Endothelial cell of umbilical vein (primary cell): Measurements from ENCODE around the gene COL9A3. TPM values are rescaled to one million over a fixed set of nuclear protein-coding genes. Genes with fewer than 3 reads are reported as not detected.

Experiments
- BruUV-seq: library from RNA; stranded (reverse); fragments of 400-500 nt; replicated peaks from 2 replicates; lab custom pipeline; 2021; lab: Mats Ljungman, UMichigan
- CTCF ChIA-PET: fragments of 300-600, 350-600 bp; sonication (Branson Sonifier 250); formaldehyde crosslinking; loops from one replicate; lab custom pipeline; 2021; ENCODE audit warnings: antibody characterized with exemption, inconsistent platforms; lab: Charles Lee
- POLR2A ChIA-PET: fragments of 300-600, 350-600 bp; sonication (Branson Sonifier 250); formaldehyde crosslinking; loops from one replicate; lab custom pipeline; 2021; ENCODE audit warnings: antibody characterized with exemption, inconsistent platforms; lab: Charles Lee
- DNase-seq: peaks from one replicate; pipeline ENCODE4 v3.0.0-alpha.2; 2011; ENCODE audit warnings: low read depth, low spot score
- FAIRE-seq: peaks from 2 replicates; lab custom pipeline; 2011; peaks lifted over from hg19 to GRCh38; lab: Jason Lieb, UNC
- H2AFZ ChIP-seq: 2 replicates; pipeline ENCODE4 v1.6.0; 2012; ENCODE audit warnings: low read depth, low read length, control low read depth, inconsistent platforms
- H3K27ac ChIP-seq: 2 replicates; pipeline ENCODE4 v1.5.1; 2011; ENCODE audit warnings: low read depth, mild to moderate bottlenecking, control low read depth, low read length, moderate library complexity; ENCODE audit not compliant: insufficient read depth
- H3K27me3 ChIP-seq, 2 experiments: 2 replicates each; pipeline versions ENCODE4 v1.6.0 to v1.6.1; 2011; ENCODE audit warnings: low read length in 2 of 2, mixed read lengths in 1 of 2; ENCODE audit not compliant: control insufficient read depth in 2 of 2, insufficient read depth in 2 of 2
- H3K36me3 ChIP-seq, 2 experiments: 2 replicates in 1 of 2; 3 replicates in 1 of 2; pipeline ENCODE4 v1.5.1; 2011; ENCODE audit warnings: low read length in 2 of 2, mild to moderate bottlenecking in 1 of 2, moderate library complexity in 1 of 2; ENCODE audit not compliant: control insufficient read depth in 2 of 2, insufficient read depth in 2 of 2; ENCODE audit errors: extremely low read depth in 1 of 2
- H3K4me1 ChIP-seq: 3 replicates; pipeline ENCODE4 v1.5.1; 2011; ENCODE audit warnings: mild to moderate bottlenecking, low read length; ENCODE audit not compliant: control insufficient read depth, insufficient read depth; ENCODE audit errors: extremely low read depth
- H3K4me2 ChIP-seq: 2 replicates; pipeline ENCODE4 v1.6.1; 2011; ENCODE audit warnings: low read length, control low read depth, mixed read lengths; ENCODE audit not compliant: insufficient read depth
- H3K4me3 ChIP-seq, 3 experiments: fragments of 200-600 bp in 1 of 3; sonication (generic), shearing (Covaris generic) in 1 of 3; replicated peaks in 1 of 3; 2 replicates each; pipeline ENCODE4 v1.5.1; 2011 to 2016; ENCODE audit warnings: control low read depth in 3 of 3, low read length in 3 of 3, mild to moderate bottlenecking in 2 of 3, inconsistent platforms in 1 of 3, low read depth in 1 of 3, moderate library complexity in 1 of 3; ENCODE audit not compliant: insufficient read depth in 1 of 3
- H3K79me2 ChIP-seq: 2 replicates; pipeline ENCODE4 v1.6.0; 2012; ENCODE audit warnings: low read length, inconsistent platforms; ENCODE audit not compliant: control insufficient read depth, insufficient read depth
- H3K9ac ChIP-seq: replicated peaks from 2 replicates; pipeline ENCODE3; 2011; ENCODE audit warnings: low read length, control low read depth; ENCODE audit not compliant: insufficient read depth; ENCODE audit errors: extremely low read depth
- H3K9me1 ChIP-seq: replicated peaks from 3 replicates; pipeline ENCODE4 v1.6.0; 2011; ENCODE audit warnings: mild to moderate bottlenecking, low read length; ENCODE audit not compliant: control insufficient read depth, insufficient read depth; ENCODE audit errors: extremely low read depth
- H3K9me3 ChIP-seq: replicated peaks from 2 replicates; pipeline ENCODE4 v1.5.1; 2012; ENCODE audit warnings: low read length, inconsistent platforms; ENCODE audit not compliant: control insufficient read depth, insufficient read depth
- H4K20me1 ChIP-seq: replicated peaks from 2 replicates; pipeline ENCODE3; 2011; ENCODE audit warnings: mild to moderate bottlenecking, low read length; ENCODE audit not compliant: control insufficient read depth, insufficient read depth; ENCODE audit errors: extremely low read depth
- EZH2 ChIP-seq: IDR thresholded peaks from 2 replicates; pipeline ENCODE4 v1.6.1; 2012; ENCODE audit warnings: borderline replicate concordance, low read depth, mild to moderate bottlenecking, moderate library complexity, low read length, inconsistent platforms; ENCODE audit not compliant: severe bottlenecking
- FOS ChIP-seq: IDR thresholded peaks from 2 replicates; pipeline ENCODE4 v1.6.1; 2011; ENCODE audit warnings: mild to moderate bottlenecking, low read length, moderate library complexity, borderline replicate concordance; ENCODE audit not compliant: insufficient read depth
- GATA2 ChIP-seq: IDR thresholded peaks from 2 replicates; pipeline ENCODE4 v1.7.0; 2011; ENCODE audit warnings: low read depth, mild to moderate bottlenecking, moderate library complexity, mixed read lengths, low read length; ENCODE audit not compliant: insufficient read length, insufficient read depth
- JUN ChIP-seq: IDR thresholded peaks from 2 replicates; pipeline ENCODE4 v1.6.1; 2011; ENCODE audit warnings: borderline replicate concordance, low read depth; ENCODE audit not compliant: insufficient read length, insufficient read depth
- MYC ChIP-seq: IDR thresholded peaks from one replicate; pipeline ENCODE4 v1.6.1; 2011; ENCODE audit warnings: mild to moderate bottlenecking, low read depth, low read length
- POLR2A ChIP-seq: IDR thresholded peaks from 2 replicates; pipeline ENCODE4 v1.6.1; 2012; ENCODE audit warnings: low read depth, mild to moderate bottlenecking, control low read depth, low read length
- POLR2AphosphoS5 ChIP-seq: IDR thresholded peaks from 2 replicates; pipeline ENCODE4 v1.6.1; 2012; ENCODE audit warnings: low read depth, mild to moderate bottlenecking, control low read depth, low read length, moderate library complexity; ENCODE audit not compliant: insufficient read depth
- dilution Hi-C: fragments of 300-500 bp; cut with MboI; formaldehyde crosslinking; loops from one replicate; pipeline ENCODE4 v1.15.0; 2019; ENCODE audit warnings: low sequenced_read_pairs; ENCODE audit not compliant: extremely low pct_ligation_motif_present
- intact Hi-C: fragments of 100-400 bp; cut with micrococcal nuclease; formaldehyde crosslinking; loops from one replicate; pipeline ENCODE4 v1.10.0; 2022
- polyA plus RNA-seq, 4 experiments: library from polyadenylated mRNA; depleted of rRNA in 3 of 4; stranded (reverse) in 3 of 4; unstranded in 1 of 4; fragments of >200 nt; gene quantifications; 2 replicates each; pipeline versions ENCODE4 v1.2.1 to v1.2.3, GENCODE V29; 2011 to 2012; ENCODE audit warnings: missing spikeins in 1 of 4
- total RNA-seq: library from RNA; stranded (reverse); gene quantifications from 2 replicates; pipeline ENCODE4 v1.2.3, GENCODE V29; 2021
- TF ChIP-seq, protein P1 (sequence below), 2 donors: IDR thresholded peaks; 1 replicate in 1 of 2; 2 replicates in 1 of 2; pipeline ENCODE4 v1.5.1; 2011; ENCODE audit warnings: low read length in 2 of 2, mild to moderate bottlenecking in 2 of 2, moderate library complexity in 2 of 2, control low read depth in 1 of 2, inconsistent platforms in 1 of 2, low read depth in 1 of 2; ENCODE audit not compliant: insufficient read depth in 1 of 2; ENCODE audit errors: extremely low read depth in 1 of 2
- TF ChIP-seq, protein P2 (sequence below): IDR thresholded peaks from 2 replicates; pipeline ENCODE4 v1.6.1; 2011; ENCODE audit not compliant: insufficient read depth, insufficient read length

COL9A3 gene
- total and polyA plus RNA-seq, 2 donors (not counting 3 experiments of a cell fraction or from before 2014, with no cell fraction given), result 0.46 to 0.60 TPM

DNA sequence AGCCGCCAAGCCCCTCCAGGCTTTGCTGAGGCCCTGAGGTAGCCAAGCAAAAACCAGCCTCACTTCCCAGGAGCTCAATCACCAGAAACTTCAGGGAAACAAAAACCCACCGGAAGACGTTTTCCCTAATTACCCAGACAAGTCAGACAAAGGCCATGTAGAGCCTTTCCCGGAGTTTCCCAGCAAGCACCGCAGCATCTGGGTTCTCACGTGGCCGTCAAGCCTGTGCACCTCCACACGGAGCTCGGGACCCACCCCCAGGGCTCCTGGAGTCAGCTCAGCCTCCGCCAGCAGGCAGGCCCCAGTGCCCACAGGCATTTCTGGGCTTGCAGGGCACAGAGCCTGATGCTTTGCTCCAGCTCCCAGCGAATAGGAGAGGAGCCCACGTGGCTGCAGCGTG lies 30.7 kb upstream of the COL9A3 start:
- H3K9me1 ChIP-seq, result no peaks in the 10 kb centered on the region
- intact Hi-C loops, result no loop called here
- H4K20me1 ChIP-seq, result no peaks in the 10 kb centered on the region
- no peak overlapping the region for H3K27ac ChIP-seq
- no peaks in the 10 kb centered on the region for H3K79me2 ChIP-seq
- no peak overlapping the region for H3K4me2 ChIP-seq
- peaks cover 12% of the 10 kb centered on the region for H3K4me1 ChIP-seq
- no peaks in the 10 kb centered on the region for H3K27me3 ChIP-seq
- no peaks in the 10 kb centered on the region for H3K36me3 ChIP-seq
- ChIA-PET POLR2A (no interaction called here), CTCF (interaction anchor here (0.8 kb wide), 1 partner anchor 98 kb away, joined by 4 read pairs; no protein-coding TSS in a partner anchor)
- H3K9ac ChIP-seq, result no peak overlapping the region
- H2AFZ ChIP-seq, result no peak overlapping the region
- H3K4me3 ChIP-seq, result no peak overlapping the region
- DNase-seq (no peak), FAIRE-seq (no peak)
- TF ChIP-seq POLR2AphosphoS5, result no peak
- no peak for TF ChIP-seq JUN
- TF ChIP-seq, protein P1, sequence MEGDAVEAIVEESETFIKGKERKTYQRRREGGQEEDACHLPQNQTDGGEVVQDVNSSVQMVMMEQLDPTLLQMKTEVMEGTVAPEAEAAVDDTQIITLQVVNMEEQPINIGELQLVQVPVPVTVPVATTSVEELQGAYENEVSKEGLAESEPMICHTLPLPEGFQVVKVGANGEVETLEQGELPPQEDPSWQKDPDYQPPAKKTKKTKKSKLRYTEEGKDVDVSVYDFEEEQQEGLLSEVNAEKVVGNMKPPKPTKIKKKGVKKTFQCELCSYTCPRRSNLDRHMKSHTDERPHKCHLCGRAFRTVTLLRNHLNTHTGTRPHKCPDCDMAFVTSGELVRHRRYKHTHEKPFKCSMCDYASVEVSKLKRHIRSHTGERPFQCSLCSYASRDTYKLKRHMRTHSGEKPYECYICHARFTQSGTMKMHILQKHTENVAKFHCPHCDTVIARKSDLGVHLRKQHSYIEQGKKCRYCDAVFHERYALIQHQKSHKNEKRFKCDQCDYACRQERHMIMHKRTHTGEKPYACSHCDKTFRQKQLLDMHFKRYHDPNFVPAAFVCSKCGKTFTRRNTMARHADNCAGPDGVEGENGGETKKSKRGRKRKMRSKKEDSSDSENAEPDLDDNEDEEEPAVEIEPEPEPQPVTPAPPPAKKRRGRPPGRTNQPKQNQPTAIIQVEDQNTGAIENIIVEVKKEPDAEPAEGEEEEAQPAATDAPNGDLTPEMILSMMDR (IDR thresholded peaks at IDR 0.05; ENCODE audit: extremely low read depth in 1 of 2, insufficient read depth in 1 of 2, low read depth in 1 of 2, low read length in 2 of 2), result no peak
- no peak for TF ChIP-seq EZH2
- TF ChIP-seq, protein P2, sequence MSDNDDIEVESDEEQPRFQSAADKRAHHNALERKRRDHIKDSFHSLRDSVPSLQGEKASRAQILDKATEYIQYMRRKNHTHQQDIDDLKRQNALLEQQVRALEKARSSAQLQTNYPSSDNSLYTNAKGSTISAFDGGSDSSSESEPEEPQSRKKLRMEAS, result no peak
- no peak for TF ChIP-seq GATA2
- no peak for TF ChIP-seq FOS
- TF ChIP-seq POLR2A, result no peak
- no peak for TF ChIP-seq MYC
- BruUV-seq, result no TSS peak
- no peaks in the 10 kb centered on the region for H3K9me3 ChIP-seq
- dilution Hi-C loops, result no loop called here
